Hepatic stellate cell (primary cell): ENCODE results near the gene ALG12.

Source experiments
- DNase-seq: peaks from one replicate; pipeline ENCODE4 v3.0.0; 2011; ENCODE audit warnings: low spot score

Gene ALG12

GRCh38 chr22:49887064-49887451, 31.2 kb downstream of the ALG12 start:
- no peak for DNase-seq

GRCh38 chr22:49886346-49887063, 31.7 kb downstream of the ALG12 start:
- DNase-seq, result no peak

- DNase-seq, result no peak
Measured at GRCh38 chr22:49885881-49886280, 32.4 kb downstream of the ALG12 start.

GRCh38 chr22:49885281-49885680, 33.0 kb downstream of the ALG12 start:
- no peak for DNase-seq

- no peak for DNase-seq
Measured at GRCh38 chr22:49884503-49885260, 33.6 kb downstream of the ALG12 start.

GRCh38 chr22:49884075-49884474, 34.2 kb downstream of the ALG12 start:
- DNase-seq, result no peak

GRCh38 chr22:49883294-49883640, 35.0 kb downstream of the ALG12 start:
- no peak for DNase-seq

GRCh38 chr22:49882519-49883293, 35.5 kb downstream of the ALG12 start:
- no peak for DNase-seq

- DNase-seq, result no peak
Measured at GRCh38 chr22:49881856-49882255, 36.4 kb downstream of the ALG12 start.

- DNase-seq, result no peak
Measured at GRCh38 chr22:49880281-49880680, 38.0 kb downstream of the ALG12 start.

GRCh38 chr22:49879871-49880270, 38.4 kb downstream of the ALG12 start:
- DNase-seq, result no peak

- DNase-seq, result no peak
Measured at GRCh38 chr22:49878206-49878605, 40.0 kb downstream of the ALG12 start.

- no peak for DNase-seq
Measured at GRCh38 chr22:49877642-49878041, 40.6 kb downstream of the ALG12 start.

GRCh38 chr22:49873228-49873940, 44.9 kb downstream of the ALG12 start:
- DNase-seq, result no peak

- no peak for DNase-seq
Measured at GRCh38 chr22:49872347-49872746, 45.9 kb downstream of the ALG12 start.

GRCh38 chr22:49871482-49871881, 46.8 kb downstream of the ALG12 start:
- DNase-seq, result no peak

- DNase-seq, result no peak
Measured at GRCh38 chr22:49869845-49870712, 48.2 kb downstream of the ALG12 start.

- DNase-seq, result no peak
Measured at GRCh38 chr22:49869086-49869830, 49.0 kb downstream of the ALG12 start.

- DNase-seq, result no peak
Measured at GRCh38 chr22:49867303-49868265, 50.7 kb downstream of the ALG12 start.
